Psoas muscle (tissue), 8 donors: ENCODE results near the gene DSE. TPM values are rescaled to one million over a fixed set of nuclear protein-coding genes. Genes with fewer than 3 reads are reported as not detected.
A peak's percentile ranks its signal among the peaks of the same experiment; 100 is the strongest.

Experiments used
- ATAC-seq, 4 donors: fragments of 200-7000 bp; cut with Tn5 transposase; one replicate each; pipeline ENCODE4 v1.9.1; 2020; ENCODE audit warnings: moderate library complexity in 3 of 4, mild to moderate bottlenecking in 2 of 4
- DNase-seq, 2 donors: peaks; one replicate each; pipeline ENCODE4 v3.0.0-alpha.2; 2020
- H3K27ac ChIP-seq: fragments of 200-600 bp; one replicate; pipeline ENCODE4 v1.8.0; 2022
- H3K27me3 ChIP-seq, 3 donors: fragments of 200-600 bp in 1 of 3; one replicate each; pipeline versions ENCODE4 v1.6.1 to v1.8.0; 2013 to 2022; ENCODE audit warnings: low read length in 2 of 3, mild to moderate bottlenecking in 2 of 3, moderate library complexity in 1 of 3; ENCODE audit not compliant: insufficient read depth in 3 of 3
- H3K36me3 ChIP-seq, 2 donors: fragments of 200-600 bp in 1 of 2; one replicate each; pipeline versions ENCODE4 v1.6.1 to v1.8.0; 2013 to 2022; ENCODE audit warnings: low read depth in 1 of 2, mild to moderate bottlenecking in 1 of 2, moderate library complexity in 1 of 2; ENCODE audit not compliant: insufficient read depth in 1 of 2
- H3K4me1 ChIP-seq: fragments of 200-600 bp; one replicate; pipeline ENCODE4 v1.8.0; 2022
- H3K4me3 ChIP-seq: fragments of 200-600 bp; one replicate; pipeline ENCODE4 v1.8.0; 2022; ENCODE audit warnings: mild to moderate bottlenecking
- H3K9me3 ChIP-seq: fragments of 200-600 bp; one replicate; pipeline ENCODE4 v1.8.0; 2022
- WGBS, 3 donors: extraction: QIAGEN DNeasy Blood & Tissue Kit; methylation state at CpG; one replicate each; pipeline versions ENCODE4 v1.1.6 to v1.1.7; 2013; 5-methylcytosine and 5-hydroxymethylcytosine counted together
- intact Hi-C, 2 donors: fragments of 100-400 bp; cut with DNase I; formaldehyde crosslinking; loops; one replicate each; pipeline versions ENCODE4 v1.11.0 to v1.14.2; 2022
- polyA plus RNA-seq, 3 donors: library from polyadenylated mRNA; stranded (reverse); fragments of 200-250 nt; gene quantifications; one replicate each; pipeline ENCODE4 v1.2.3, GENCODE V29; 2013
- total RNA-seq, 4 donors: library from RNA; stranded (reverse); fragmentation: NEBNext Ultra II Directional in 2 of 4; extraction: Animal tissue kit (Norgen Biotek cat#: 25700) in 2 of 4; gene quantifications; one replicate each; pipeline versions ENCODE4 v1.2.1 to v1.2.4, GENCODE V29; 2021 to 2023
- TF ChIP-seq, protein P1 (sequence below): fragments of 200-600 bp; IDR thresholded peaks from one replicate; pipeline ENCODE4 v1.8.0; 2022; ENCODE audit warnings: antibody characterized with exemption
- donor health status: healthy with polysubstance abuse.
- donor health status: DM: no; HTN: no; CAD: no; lungs with moderate emphysema.
- donor health status: Bipolar disorder and iron deficiency.
- donor health status: healthy.
- donor health status: DM: yes; HTN: yes; CAD: no.
- donor health status: DM: no; HTN: no; CAD: no.
- donor health status: DM: no; HTN: no; CAD: no.
- donor health status: DM: yes; HTN: yes; CAD: no.

DSE gene
- total and polyA plus RNA-seq, 7 donors = 2.3 to 26.7 (median 9.6) TPM

DNA sequence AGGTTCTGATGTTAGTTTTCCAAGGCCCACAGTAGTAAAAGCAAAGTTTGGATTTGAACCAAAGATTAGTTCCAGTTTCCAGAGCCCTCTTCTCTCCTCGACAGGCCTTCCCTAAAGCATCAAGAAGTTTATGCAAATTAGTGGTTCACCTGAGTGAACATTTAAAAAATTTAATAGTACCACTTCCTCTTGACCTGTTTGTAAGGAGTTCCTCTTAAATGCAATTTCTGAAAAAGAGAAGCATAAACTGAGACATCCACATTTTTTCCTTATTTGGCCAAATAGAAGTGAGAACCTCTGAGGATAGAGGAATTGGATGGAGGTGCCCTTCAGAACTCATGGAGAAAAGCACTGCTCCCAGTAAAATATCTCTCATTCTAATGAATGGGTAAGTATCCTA, 1.2 kb upstream of the DSE start:
- H3K27me3 ChIP-seq = no peaks in the 10 kb centered on the region
- WGBS, 3 donors = 54 to 73% (median 63%) methylated on average over 1 of the region's 1 CpG
- ATAC-seq (no peak), DNase-seq (no peak)
- TF ChIP-seq, protein P1, sequence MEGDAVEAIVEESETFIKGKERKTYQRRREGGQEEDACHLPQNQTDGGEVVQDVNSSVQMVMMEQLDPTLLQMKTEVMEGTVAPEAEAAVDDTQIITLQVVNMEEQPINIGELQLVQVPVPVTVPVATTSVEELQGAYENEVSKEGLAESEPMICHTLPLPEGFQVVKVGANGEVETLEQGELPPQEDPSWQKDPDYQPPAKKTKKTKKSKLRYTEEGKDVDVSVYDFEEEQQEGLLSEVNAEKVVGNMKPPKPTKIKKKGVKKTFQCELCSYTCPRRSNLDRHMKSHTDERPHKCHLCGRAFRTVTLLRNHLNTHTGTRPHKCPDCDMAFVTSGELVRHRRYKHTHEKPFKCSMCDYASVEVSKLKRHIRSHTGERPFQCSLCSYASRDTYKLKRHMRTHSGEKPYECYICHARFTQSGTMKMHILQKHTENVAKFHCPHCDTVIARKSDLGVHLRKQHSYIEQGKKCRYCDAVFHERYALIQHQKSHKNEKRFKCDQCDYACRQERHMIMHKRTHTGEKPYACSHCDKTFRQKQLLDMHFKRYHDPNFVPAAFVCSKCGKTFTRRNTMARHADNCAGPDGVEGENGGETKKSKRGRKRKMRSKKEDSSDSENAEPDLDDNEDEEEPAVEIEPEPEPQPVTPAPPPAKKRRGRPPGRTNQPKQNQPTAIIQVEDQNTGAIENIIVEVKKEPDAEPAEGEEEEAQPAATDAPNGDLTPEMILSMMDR = no peak
- intact Hi-C loops = loop anchor here in 1 of 2 donors (10.0 kb wide), 1 partner anchor 165 kb away; no protein-coding TSS in a partner anchor
- H3K27ac ChIP-seq = peak overlapping the region; percentile 95
- H3K4me3 ChIP-seq = peak overlapping the region; percentile 97
- H3K36me3 ChIP-seq = no peaks in the 10 kb centered on the region
- H3K9me3 ChIP-seq = no peaks in the 10 kb centered on the region
- H3K4me1 ChIP-seq = peaks cover 6% of the 10 kb centered on the region

- TF ChIP-seq, protein P1 = no peak
- H3K27ac ChIP-seq = peak overlapping the region; percentile 95
- no peak for DNase-seq
- H3K4me3 ChIP-seq = peak overlapping the region; percentile 97
- intact Hi-C loops = loop anchor here (5.0 to 10.0 kb wide), 3 partner anchors 42 to 165 kb away; no protein-coding TSS in a partner anchor
- peak in 2 of 4 donors; percentile 62 to 66 for ATAC-seq
- no peaks in the 10 kb centered on the region for H3K36me3 ChIP-seq
- H3K4me1 ChIP-seq = peaks cover 6% of the 10 kb centered on the region
- no peaks in the 10 kb centered on the region for H3K9me3 ChIP-seq
- WGBS, 3 donors = 9 to 17% (median 10%) methylated on average over 23 to 29 of the region's 29 CpGs
- H3K27me3 ChIP-seq = no peaks in the 10 kb centered on the region
Measured at GRCh38 chr6:116369964-116370759, 585 bp upstream of the DSE start.

DNA sequence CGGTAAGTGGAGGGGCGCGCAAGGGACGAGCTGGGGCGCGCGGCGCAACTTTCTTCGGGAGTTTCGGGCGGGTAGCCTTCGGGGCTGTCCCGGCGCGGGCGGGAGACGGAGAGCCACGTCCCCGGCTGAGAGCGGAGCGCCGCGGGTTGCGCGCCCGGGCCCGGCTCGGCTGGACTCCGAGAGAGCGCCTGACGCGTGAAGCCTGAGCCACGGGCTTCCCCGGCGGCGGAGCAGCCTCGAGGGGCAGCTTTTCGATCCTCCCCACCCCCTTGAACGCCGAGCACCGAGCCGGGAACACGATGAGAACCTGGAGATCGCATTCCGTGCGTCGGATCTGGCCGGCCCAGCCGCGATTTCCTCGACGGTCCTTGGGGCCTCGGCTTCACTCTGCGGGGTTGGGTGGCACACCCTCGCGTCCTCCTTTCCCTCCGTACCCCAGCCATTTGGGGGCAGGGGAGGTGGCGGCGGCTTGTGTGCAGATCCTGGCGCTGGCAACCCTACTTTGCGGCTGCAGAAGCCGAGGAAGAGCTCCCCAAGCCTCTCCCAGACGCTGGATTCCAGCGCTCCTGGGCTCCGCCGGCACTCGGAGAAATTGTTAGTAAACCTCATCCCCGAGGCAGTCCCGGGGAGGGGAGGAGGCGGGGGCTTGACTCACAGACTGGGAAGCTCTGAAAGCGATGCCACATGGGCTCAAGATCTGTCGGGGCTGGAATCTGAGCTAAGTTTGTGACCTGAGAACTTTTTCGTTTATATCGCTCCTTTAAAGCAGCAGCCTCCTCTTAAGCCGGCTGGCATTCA, 572 bp downstream of the DSE start:
- H3K27ac ChIP-seq = peak overlapping the region; percentile 95
- peaks cover 9% of the 10 kb centered on the region for H3K4me1 ChIP-seq
- DNase-seq = peak; percentile 85 to 91
- TF ChIP-seq, protein P1 = no peak
- intact Hi-C loops = loop anchor here (5.0 kb wide), 2 partner anchors 41 to 46 kb away; no protein-coding TSS in a partner anchor
- ATAC-seq = peak; percentile 87 to 91 (median 88)
- H3K36me3 ChIP-seq = no peaks in the 10 kb centered on the region
- 0 to 1% (median 0%) methylated on average over 70 to 75 of the region's 75 CpGs for WGBS, 3 donors
- no peaks in the 10 kb centered on the region for H3K27me3 ChIP-seq
- peak overlapping the region; percentile 97 for H3K4me3 ChIP-seq
- no peaks in the 10 kb centered on the region for H3K9me3 ChIP-seq

- TF ChIP-seq, protein P1 = no peak
- ATAC-seq (no peak), DNase-seq (no peak)
- peak overlapping the region; percentile 97 for H3K4me3 ChIP-seq
- 27 to 34% (median 29%) methylated on average over 8 of the region's 8 CpGs for WGBS, 3 donors
- intact Hi-C loops = loop anchor here (5.0 kb wide), 2 partner anchors 40 to 45 kb away; no protein-coding TSS in a partner anchor
- no peaks in the 10 kb centered on the region for H3K27me3 ChIP-seq
- no peaks in the 10 kb centered on the region for H3K36me3 ChIP-seq
- H3K27ac ChIP-seq = peak overlapping the region; percentile 95
- no peaks in the 10 kb centered on the region for H3K9me3 ChIP-seq
- H3K4me1 ChIP-seq = peaks cover 9% of the 10 kb centered on the region
Measured at GRCh38 chr6:116371918-116372209, 1.1 kb downstream of the DSE start.
